ENCODE measurements around the gene COL5A1.
"Not testable (repeated sequence)": the region's sequence is repeated elsewhere in the genome, so short reads cannot be mapped to it uniquely, and the experiment has no call there.

COL5A1 gene

GRCh38 chr9:134640506-134641172 lies 964 bp upstream of the COL5A1 start:
- no peak for DNase-seq (ENCODE audit: low read depth)

- no peak for DNase-seq (ENCODE audit: low read depth)
Measured at GRCh38 chr9:134641990-134642384, 384 bp downstream of the COL5A1 start.

GRCh38 chr9:134642385-134643181 lies 980 bp downstream of the COL5A1 start:
- DNase-seq (ENCODE audit: low read depth), result no peak

- no peak for DNase-seq (ENCODE audit: low read depth)
Measured at GRCh38 chr9:134643222-134643671, 1.6 kb downstream of the COL5A1 start.

GRCh38 chr9:134644401-134644724 lies 2.8 kb downstream of the COL5A1 start:
- not testable (repeated sequence) for DNase-seq (ENCODE audit: low read depth)

DNA sequence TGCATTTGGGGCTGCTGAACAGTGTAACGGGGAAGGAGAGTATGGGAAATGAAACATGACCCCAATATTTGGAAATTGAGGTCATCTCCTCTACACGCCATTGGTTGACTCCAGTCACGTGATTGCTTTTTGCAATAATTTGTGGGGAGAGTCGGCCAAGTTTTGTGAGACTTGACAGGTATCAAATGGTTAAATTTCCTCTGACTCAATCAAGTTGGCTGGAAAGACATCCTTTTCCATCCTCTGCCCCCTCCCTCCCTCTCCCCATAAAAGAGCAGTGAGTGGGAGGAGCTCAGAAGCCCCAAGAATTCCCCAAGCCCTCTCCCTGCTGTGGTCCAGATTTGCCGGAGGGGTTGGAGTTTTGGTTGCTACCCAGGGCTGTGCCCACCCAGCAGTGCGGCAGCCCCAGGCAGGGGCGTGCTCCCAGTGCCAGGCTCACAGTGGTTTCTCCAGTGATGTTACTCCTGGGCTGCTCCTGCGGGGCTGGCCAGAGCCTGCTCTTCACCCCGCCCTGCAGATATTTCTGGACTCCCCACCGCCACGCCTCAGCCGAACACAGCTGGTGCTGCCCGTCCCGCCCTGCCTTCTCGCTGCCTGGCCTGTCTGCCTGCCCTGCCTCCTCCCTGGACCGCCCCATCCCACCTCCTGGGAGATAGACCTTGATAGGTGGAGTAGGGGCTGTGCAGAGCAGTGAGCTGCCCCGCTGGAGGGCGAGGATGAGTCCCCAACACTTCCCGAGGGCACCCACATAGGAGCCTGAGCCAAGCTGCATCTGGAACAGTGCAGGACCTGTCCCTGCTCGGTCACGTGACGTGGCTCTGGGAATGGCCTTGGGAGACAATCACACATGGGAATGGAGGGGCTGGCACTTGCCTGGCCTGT lies 3.4 kb downstream of the COL5A1 start:
- DNase-seq (ENCODE audit: low read depth), result no peak

DNA sequence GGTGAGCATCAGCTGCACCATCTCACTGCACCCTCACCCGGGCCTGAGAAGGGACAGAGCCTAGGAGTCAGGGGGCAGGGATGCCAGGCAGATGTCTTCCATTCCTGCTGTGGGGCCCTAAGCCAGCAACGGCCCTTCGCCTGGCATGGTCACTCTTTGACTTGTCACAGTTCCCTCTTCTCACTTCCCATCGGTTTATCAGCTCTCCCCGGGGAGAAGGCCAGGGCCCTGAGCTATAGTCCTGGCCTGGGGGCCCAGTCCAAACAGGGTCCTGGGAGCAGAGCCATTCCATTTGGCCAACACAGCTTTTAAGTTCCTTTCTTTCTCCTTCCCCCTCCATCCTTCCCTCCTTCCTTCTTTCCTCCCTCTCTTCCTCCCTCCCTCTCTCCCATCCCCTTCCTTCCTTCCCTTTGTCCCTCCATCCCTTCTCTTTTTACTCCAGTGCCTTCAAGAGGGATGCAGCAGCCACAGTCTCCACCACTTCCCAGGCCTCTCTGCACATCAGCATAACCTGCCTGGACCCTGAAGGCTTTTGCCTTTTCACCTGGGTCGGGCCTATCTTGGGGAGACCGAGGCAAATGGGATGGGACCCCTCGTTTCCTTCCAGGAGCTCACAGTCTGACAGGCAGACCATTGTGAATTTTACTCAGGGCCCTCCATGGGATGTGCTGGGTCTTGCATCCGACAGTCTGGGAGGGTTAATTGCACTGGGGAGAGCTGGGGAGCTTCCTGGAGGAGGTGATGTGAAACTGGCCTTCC lies 4.2 kb downstream of the COL5A1 start:
- no peak for DNase-seq (ENCODE audit: low read depth)

DNA sequence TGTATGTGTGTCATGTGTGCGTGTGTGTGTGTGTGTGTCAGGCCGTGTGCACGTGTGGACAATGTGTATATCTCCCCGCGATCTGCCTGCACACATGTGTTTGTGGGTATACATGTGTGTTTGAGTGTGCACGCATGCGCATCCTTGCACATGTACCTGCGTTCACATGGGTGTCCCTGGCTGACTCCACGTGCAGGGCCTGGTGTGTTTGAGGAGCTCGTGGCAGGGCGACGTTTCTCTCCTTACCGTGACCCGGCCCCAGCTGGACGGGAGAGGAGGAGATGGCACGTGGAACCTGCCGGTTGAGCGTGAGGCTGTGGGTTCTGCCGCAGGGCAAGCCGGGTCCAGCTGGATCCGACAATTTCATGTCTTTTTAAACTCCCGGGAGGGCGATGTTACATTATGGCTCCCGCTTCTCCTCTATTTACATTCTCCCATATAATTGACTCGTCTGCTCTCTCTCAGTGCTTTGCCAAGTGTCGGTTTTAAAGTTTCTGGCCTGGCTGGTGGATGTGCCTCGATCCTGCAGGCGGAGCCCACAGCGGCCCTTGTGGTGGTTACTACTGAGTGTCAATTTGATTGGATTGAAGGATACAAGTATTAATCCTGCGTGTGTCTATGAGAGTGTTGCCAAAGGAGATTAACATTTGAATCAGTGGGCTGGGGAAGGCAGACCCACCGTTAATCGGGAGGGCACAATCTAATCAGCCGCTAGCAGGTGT lies 5.9 kb downstream of the COL5A1 start:
- no peak for DNase-seq (ENCODE audit: low read depth)

- no peak for DNase-seq (ENCODE audit: low read depth)
Measured at GRCh38 chr9:134648701-134649530, 7.3 kb downstream of the COL5A1 start.

DNA sequence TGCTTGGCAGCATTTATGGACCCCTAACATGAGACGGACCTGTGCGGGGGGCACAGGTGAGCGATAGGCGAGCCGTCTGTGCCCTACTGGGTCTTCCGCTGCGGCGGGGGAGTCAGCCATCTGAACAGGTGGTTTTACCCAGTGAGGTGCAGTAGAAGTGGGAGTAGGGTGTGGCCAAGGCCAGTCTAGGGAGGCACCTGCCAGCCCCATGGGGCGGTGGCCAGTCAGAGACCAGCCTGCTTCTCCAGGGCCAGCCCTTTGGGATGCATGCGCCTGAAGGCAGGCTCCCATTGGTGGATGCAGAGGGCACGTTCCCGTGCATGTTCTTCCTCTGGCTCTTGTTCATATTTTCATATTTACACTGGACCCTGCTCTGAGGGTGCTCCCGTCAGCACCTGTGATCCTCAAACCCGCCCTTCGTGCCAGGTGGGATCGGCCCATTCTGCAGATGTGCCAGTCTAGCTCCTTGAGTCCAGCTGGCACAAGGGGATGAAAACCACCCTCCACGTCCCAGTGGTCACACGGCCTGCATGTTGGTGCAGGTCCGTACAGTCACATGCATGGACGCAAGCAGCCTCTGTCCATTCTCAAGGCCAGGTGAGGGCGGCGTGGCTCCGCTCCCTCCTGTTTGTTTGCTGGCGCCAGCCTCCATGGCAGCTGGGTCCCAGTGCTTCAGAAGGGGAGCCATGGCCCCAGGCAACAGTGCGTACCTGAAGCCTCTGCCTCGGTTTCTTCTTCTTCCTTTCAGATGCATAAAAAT lies 9.0 kb downstream of the COL5A1 start:
- DNase-seq (ENCODE audit: low read depth), result no peak

DNA sequence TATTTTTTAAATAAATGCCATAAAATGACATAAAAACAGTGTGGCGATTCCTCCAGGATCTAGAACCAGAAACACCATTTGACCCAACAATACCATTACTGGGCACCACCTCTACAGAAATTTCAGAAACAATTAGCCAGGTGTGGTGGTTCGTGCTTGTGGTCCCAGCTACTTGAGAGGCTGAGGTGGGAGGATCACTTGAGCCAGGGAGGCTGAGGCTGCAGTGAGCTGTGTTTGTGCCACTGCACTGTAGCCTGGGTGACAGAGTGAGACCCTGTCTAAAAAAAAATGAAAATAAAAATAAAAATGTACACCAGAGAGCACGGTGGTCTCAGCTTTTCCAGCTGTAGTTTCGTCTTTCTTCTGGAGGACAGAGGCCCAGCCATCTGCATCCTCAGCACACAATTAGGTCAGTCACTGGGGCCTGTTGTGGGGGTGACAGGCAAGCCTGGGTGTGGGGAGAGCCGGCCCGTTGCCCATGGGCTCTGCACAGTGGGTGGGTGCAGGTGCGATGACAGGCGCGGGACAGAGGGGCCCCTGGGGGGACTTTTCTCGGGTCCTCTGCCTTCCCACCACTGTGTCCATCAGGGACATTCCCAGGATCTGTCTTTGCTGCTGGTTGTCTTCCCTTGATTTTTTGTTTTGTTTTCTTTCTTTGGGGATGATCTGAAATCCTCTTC lies 9.8 kb downstream of the COL5A1 start:
- DNase-seq (ENCODE audit: low read depth), result no peak

GRCh38 chr9:134652291-134653225 lies 11.0 kb downstream of the COL5A1 start:
- no peak for DNase-seq (ENCODE audit: low read depth)

DNA sequence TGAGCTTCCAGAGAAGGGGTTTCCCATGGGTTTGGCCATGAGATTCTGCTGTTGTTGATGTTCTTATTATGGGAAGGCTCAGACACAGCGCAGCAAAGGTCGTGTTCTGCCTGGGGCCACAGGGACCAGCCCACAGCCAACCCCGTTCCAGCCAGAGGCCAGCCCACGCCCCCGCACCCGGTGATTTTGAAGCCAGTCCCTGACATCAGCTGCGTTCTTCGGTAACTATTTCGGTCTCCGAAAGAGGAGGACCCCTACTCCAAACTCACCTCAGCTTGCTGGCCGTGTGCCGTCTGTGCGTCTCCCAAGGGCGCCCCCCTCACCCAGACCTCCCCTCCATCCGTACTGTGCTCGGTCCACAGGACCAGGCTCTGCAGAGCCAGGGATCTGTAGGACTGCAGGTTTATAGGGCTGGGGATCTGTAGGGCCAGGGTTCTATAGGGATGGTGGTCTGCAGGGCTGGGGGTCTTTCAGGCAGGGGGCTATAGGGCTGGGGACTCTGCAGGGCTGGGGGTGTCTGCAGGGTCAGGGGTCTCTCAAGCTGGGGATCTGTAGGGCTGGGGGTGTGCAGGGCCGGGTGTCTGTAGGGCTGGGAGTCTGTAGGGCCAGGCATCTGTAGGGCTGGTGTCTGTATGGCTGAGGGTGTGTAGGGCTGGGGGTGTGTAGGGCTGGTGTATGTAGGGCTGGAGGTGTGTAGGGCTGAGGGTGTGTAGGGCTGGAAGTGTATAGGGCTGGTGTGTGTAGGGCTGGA lies 11.8 kb downstream of the COL5A1 start:
- no peak for DNase-seq (ENCODE audit: low read depth)

- no peak for DNase-seq (ENCODE audit: low read depth)
Measured at GRCh38 chr9:134655101-134655500, 13.5 kb downstream of the COL5A1 start.

DNA sequence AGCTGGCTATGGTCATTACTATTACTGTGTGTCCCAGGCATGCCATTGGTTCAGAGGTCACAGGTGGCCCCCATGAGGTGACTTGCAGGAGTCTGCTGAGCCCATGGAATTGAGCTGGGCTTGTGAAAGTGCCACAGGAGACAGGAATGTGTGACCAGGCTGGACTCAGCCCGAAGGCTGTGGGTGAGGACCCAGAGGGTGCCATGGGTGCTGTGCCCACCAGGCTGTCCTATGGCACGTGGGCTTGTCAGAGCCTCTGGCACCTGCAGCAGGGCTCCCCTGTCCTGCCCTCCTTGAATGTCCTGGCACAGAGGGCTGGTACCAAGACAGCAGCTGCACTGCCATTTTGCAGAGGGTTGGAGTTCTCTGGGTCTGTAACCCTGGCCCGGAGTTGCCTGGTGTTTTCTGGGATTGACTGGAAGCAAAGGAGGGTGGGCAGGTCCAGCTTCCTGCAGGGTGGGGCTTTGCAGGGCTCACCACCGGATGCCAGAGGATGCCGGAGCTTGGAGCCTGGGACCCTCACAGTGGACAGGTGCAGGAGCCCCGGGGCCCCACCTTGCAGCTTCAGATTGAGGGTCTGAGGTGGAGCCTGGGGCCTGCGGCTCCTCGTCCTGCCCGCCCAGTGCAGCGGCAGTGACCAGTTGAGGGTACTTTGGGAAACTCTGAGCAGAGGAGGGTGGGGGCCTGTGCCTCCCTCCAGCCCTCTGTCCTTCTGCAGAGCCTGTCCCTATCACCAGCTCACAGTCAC lies 14.2 kb downstream of the COL5A1 start:
- DNase-seq (ENCODE audit: low read depth), result no peak

DNA sequence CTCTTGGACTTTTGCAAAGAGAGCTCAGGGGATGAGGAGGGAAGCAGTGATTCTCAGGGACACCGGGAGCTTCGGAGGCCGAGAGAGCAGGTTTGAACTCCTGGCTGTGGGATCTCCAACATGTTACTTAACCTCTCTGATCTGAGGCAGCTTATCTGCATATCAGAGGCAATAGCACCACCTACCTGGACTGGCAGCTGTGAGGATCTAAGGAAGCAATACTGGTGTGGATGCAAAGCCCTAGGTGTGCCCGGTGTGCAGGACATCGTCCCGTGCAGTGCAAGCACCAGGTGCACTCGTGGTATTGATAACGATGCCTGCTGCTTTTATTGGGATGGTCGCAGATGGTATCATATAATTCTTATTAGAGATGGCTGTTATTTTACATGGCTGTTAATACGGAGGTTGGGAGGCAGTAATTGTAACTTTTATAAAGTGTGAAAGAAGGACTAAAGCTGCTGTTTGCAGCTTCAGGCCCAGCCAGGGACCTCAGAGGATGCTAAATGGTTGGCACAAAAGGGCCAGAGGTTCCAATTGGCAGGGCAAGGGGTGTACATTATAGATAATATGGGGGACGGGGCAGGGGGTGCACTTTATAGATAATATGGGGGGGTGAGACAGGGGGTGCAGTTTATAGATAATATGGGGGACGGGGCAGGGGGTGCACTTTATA lies 14.9 kb downstream of the COL5A1 start:
- DNase-seq (ENCODE audit: low read depth), result no peak
